ENCODE results near the gene THAP12.

DNA sequence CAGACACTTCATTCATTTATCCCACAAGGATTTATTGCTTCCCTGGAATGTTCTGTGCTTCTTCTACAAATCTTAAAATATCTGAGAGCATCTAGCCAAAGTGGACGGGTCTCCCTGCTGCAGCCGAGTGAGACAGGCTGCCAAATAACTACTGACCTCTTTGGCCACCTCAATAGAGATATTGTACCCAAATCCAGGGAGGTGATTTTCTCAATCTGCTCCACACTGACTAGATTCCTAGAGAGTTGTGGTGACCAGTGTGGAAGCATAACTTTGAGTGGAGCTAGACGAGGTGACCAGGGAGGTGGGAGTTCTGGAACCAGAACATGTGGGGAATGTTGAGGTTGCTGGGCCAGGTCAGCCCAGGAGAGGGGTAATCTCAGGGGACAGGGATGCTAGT is 77.5 kb downstream of the THAP12 start:
- TF ChIP-seq, protein P1, sequence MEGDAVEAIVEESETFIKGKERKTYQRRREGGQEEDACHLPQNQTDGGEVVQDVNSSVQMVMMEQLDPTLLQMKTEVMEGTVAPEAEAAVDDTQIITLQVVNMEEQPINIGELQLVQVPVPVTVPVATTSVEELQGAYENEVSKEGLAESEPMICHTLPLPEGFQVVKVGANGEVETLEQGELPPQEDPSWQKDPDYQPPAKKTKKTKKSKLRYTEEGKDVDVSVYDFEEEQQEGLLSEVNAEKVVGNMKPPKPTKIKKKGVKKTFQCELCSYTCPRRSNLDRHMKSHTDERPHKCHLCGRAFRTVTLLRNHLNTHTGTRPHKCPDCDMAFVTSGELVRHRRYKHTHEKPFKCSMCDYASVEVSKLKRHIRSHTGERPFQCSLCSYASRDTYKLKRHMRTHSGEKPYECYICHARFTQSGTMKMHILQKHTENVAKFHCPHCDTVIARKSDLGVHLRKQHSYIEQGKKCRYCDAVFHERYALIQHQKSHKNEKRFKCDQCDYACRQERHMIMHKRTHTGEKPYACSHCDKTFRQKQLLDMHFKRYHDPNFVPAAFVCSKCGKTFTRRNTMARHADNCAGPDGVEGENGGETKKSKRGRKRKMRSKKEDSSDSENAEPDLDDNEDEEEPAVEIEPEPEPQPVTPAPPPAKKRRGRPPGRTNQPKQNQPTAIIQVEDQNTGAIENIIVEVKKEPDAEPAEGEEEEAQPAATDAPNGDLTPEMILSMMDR (IDR thresholded peaks at IDR 0.05), result no peak
- no peak for TF ChIP-seq EZH2 (IDR thresholded peaks at IDR 0.05; ENCODE audit: borderline replicate concordance, insufficient read depth, low read depth, low read length, poor library complexity, severe bottlenecking)

All from B cell (primary cell).